Mucosa of stomach (tissue), 1 donor: Measurements from ENCODE around the gene CD8B.

ENCODE experiments used
- H3K27me3 ChIP-seq: one replicate; pipeline ENCODE4 v1.7.0; 2013; ENCODE audit warnings: mild to moderate bottlenecking, low read length; ENCODE audit not compliant: control insufficient read depth, insufficient read depth
- H3K36me3 ChIP-seq: one replicate; pipeline ENCODE4 v1.7.0; 2013; ENCODE audit warnings: low read length; ENCODE audit not compliant: control insufficient read depth, insufficient read depth
- H3K4me1 ChIP-seq: one replicate; pipeline ENCODE4 v1.7.0; 2013; ENCODE audit warnings: mild to moderate bottlenecking, low read length; ENCODE audit not compliant: control insufficient read depth, insufficient read depth
- H3K4me3 ChIP-seq: one replicate; pipeline ENCODE4 v1.7.0; 2013; ENCODE audit warnings: low read length
- H3K9ac ChIP-seq: one replicate; pipeline ENCODE4 v1.7.0; 2013; ENCODE audit warnings: mild to moderate bottlenecking, low read length, moderate library complexity
- H3K9me3 ChIP-seq: one replicate; pipeline ENCODE4 v1.7.0; 2013; ENCODE audit warnings: mild to moderate bottlenecking, low read length, moderate library complexity; ENCODE audit not compliant: control insufficient read depth
- donor health status: Pancreatic carcinoma.

CD8B gene

GRCh38 chr2:86789687-86790133 is 72.0 kb downstream of the CD8B start:
- Histone ChIP-seq H3K4me1 (peaks cover 12% of the 10 kb centered on the region), H3K9me3 (no peaks in the 10 kb centered on the region), H3K4me3 (no peak overlapping the region), H3K36me3 (no peaks in the 10 kb centered on the region), H3K9ac (no peak overlapping the region), H3K27me3 (peaks cover 76% of the 10 kb centered on the region)

- Histone ChIP-seq H3K4me1 (peaks cover 12% of the 10 kb centered on the region), H3K36me3 (no peaks in the 10 kb centered on the region), H3K9ac (no peak overlapping the region), H3K4me3 (no peak overlapping the region), H3K27me3 (peaks cover 71% of the 10 kb centered on the region), H3K9me3 (no peaks in the 10 kb centered on the region)
Measured at GRCh38 chr2:86788881-86789686, 72.6 kb downstream of the CD8B start.

DNA sequence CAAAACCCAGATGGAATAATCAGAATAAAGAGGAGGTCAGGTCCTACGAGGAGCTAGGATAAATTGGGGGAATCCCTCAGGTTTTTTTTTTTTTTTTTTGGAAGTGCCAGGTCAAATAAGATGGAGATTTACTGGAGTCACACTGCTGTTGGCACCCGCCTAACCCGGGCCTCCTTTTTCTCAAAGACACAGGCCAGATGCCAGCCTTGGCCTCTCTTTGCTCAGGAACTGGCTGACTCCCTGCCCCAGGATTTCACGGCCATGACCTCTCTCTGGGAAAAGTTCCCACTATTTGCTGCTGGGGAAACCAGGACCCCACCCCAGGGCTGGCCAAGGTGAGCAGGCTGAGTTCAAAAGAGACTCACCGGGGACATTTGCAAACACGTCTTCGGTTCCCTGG is 73.5 kb downstream of the CD8B start:
- no peaks in the 10 kb centered on the region for H3K9me3 ChIP-seq
- H3K4me3 ChIP-seq: no peak overlapping the region
- no peaks in the 10 kb centered on the region for H3K36me3 ChIP-seq
- H3K27me3 ChIP-seq: peaks cover 62% of the 10 kb centered on the region
- H3K9ac ChIP-seq: no peak overlapping the region
- peaks cover 12% of the 10 kb centered on the region for H3K4me1 ChIP-seq

- Histone ChIP-seq H3K4me3 (no peak overlapping the region), H3K9me3 (no peaks in the 10 kb centered on the region), H3K9ac (no peak overlapping the region), H3K27me3 (peaks cover 58% of the 10 kb centered on the region), H3K4me1 (peaks cover 12% of the 10 kb centered on the region), H3K36me3 (no peaks in the 10 kb centered on the region)
Measured at GRCh38 chr2:86787736-86788135, 74.0 kb downstream of the CD8B start.

DNA sequence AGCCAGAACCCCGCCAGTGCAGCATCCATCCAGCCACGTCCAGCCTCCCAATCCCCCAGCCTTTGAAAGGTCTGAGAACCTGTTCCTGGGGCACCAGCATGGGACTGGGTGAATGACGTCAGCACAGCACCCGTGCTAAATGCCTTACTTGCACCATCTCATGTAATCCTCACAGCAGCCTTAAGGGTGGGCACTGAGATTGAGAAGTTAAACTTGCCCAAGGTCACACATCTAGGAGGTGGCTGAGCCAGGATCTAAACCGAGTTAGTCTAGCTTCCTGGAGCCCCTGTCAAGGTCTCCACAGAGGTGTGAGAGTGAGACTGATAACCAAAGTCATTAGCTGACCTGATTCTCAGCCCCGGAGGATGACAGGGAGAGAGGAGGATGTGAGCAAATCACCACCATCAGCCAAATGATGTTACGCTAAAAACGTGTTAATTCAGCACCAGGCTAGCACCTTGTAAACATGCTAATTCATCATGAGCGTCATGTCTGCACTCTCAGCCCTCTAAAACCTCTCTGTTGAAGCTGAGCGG is 75.6 kb downstream of the CD8B start:
- peaks cover 10% of the 10 kb centered on the region for H3K4me1 ChIP-seq
- H3K4me3 ChIP-seq: no peak overlapping the region
- no peak overlapping the region for H3K9ac ChIP-seq
- H3K27me3 ChIP-seq: peaks cover 43% of the 10 kb centered on the region
- H3K9me3 ChIP-seq: no peaks in the 10 kb centered on the region
- no peaks in the 10 kb centered on the region for H3K36me3 ChIP-seq

DNA sequence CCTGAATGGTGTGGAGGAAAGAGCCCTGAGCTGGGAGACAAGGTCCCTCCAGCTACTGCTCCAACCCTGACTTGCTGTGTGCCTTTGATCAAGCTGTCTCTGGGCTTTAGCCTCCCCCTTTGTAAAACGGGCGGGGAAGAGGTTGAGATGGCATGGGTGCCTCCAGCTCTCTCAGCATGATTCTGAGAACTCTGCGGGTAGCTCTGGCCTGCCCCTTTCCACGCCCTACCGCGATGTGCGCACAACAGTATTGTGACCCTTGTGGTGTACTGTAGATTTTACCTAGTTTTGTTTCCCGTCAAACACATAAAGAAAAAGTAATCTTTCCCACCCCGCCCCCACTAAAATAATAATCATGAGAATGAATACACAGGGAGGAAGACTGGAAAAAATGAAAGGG is 76.2 kb downstream of the CD8B start:
- H3K9me3 ChIP-seq: no peaks in the 10 kb centered on the region
- no peaks in the 10 kb centered on the region for H3K36me3 ChIP-seq
- H3K27me3 ChIP-seq: peaks cover 38% of the 10 kb centered on the region
- no peak overlapping the region for H3K9ac ChIP-seq
- H3K4me3 ChIP-seq: no peak overlapping the region
- H3K4me1 ChIP-seq: peaks cover 6% of the 10 kb centered on the region

DNA sequence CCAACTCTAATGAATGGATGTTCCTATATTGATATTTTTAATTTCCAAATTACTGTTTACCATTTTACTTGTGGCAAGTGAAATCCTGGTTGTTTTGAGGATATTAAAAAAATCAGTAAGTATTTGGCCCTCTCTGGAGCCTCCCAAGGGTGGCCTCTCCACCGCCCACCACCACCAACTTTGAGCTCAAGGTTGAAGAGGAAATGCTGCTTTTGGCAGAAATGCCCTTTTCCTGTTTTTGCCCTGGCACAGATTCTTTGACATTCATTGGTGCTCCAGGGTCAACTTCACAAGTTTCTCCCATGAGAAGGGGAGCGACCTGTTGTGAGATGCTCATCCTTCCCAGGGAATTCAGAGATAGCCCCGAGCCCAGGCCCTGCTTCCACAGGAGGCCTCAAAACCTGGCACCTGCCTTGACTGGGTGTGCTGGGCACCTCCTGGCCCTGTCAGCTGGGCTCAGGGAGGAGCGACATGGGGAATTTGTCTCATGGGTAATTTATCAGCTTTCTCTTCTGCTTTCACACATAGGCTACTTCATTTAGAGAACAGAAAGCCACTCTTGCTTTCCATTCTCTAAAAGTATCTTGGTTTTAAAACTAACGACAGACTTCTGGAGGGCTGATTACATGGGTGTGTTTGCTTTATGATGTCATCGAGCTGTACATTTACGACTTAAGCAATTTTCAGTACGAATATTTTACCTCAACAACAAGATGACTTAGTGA is 77.9 kb downstream of the CD8B start:
- H3K9ac ChIP-seq: no peak overlapping the region
- no peaks in the 10 kb centered on the region for H3K4me1 ChIP-seq
- no peaks in the 10 kb centered on the region for H3K9me3 ChIP-seq
- no peak overlapping the region for H3K4me3 ChIP-seq
- H3K36me3 ChIP-seq: no peaks in the 10 kb centered on the region
- H3K27me3 ChIP-seq: peaks cover 22% of the 10 kb centered on the region

DNA sequence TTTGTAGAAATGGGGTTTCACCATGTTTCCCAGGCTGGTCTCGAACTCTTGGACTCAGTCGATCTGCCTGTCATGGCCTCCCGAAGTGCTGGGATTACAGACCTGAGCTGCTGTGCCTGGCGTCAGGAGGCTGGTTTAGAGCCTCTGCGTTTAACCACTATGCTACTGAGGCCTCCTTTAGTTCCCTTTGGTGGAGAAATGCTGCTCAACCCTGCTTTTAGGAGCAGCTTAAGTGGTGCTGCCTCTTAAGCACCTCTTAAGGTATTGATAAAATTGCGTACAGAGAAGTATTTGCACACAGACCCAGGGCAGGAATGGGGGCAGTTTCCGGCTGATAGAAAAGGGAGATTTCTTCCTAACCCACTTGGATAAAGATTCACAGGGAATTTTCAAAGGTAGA is 78.9 kb downstream of the CD8B start:
- H3K36me3 ChIP-seq: no peaks in the 10 kb centered on the region
- no peak overlapping the region for H3K9ac ChIP-seq
- H3K4me3 ChIP-seq: no peak overlapping the region
- H3K9me3 ChIP-seq: no peaks in the 10 kb centered on the region
- H3K27me3 ChIP-seq: peaks cover 12% of the 10 kb centered on the region
- no peaks in the 10 kb centered on the region for H3K4me1 ChIP-seq

- Histone ChIP-seq H3K27me3 (peaks cover 5% of the 10 kb centered on the region), H3K4me1 (no peaks in the 10 kb centered on the region), H3K9me3 (no peaks in the 10 kb centered on the region), H3K9ac (no peak overlapping the region), H3K36me3 (no peaks in the 10 kb centered on the region), H3K4me3 (no peak overlapping the region)
Measured at GRCh38 chr2:86781363-86781762, 80.3 kb downstream of the CD8B start.

DNA sequence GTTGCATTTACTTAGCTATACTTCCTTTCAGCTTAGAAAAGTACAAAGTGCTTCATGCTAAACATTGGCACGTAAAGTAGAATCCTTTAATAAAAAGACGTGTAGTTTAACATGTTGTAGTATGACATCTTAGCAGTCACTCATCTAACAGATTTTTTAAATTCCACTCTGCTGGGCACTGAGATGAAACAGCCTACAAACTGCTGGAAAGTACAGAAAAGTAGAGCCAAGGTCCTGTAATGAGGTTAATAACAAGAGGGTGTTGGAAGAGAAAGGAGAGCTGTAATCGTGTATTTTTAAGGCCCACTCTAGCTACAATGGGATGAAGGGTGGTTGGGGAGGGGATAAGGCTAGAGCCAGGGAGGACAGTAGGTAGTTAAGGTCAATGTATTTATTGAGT is 81.7 kb downstream of the CD8B start:
- Histone ChIP-seq H3K27me3 (no peaks in the 10 kb centered on the region), H3K4me1 (no peaks in the 10 kb centered on the region), H3K36me3 (no peaks in the 10 kb centered on the region), H3K9me3 (no peaks in the 10 kb centered on the region), H3K4me3 (no peak overlapping the region), H3K9ac (no peak overlapping the region)

GRCh38 chr2:86778957-86779356 is 82.7 kb downstream of the CD8B start:
- Histone ChIP-seq H3K4me3 (no peak overlapping the region), H3K9me3 (no peaks in the 10 kb centered on the region), H3K9ac (no peak overlapping the region), H3K36me3 (no peaks in the 10 kb centered on the region), H3K4me1 (no peaks in the 10 kb centered on the region), H3K27me3 (no peaks in the 10 kb centered on the region)

DNA sequence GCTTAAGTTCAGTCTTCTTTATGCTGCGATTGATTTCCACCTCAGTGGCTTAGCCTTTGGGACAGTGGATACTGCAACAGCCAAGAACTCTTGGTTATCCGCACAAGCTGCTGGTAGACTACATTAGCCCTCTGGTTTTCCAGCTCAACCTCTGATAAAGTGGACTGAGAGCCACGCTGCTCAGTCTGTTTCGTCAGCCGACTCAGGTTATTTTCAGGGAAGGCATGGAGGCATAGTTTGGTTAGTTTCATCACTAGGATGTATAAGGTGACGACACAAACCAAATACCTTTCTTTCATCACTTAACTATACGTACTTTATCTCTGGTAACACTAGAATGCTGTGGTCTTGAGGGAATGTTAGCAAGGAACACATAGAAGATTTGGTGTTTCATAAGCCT is 85.2 kb downstream of the CD8B start:
- no peaks in the 10 kb centered on the region for H3K36me3 ChIP-seq
- no peaks in the 10 kb centered on the region for H3K4me1 ChIP-seq
- no peak overlapping the region for H3K9ac ChIP-seq

More for the DNA sequence above, 85.2 kb downstream of the CD8B start:
- Histone ChIP-seq H3K9me3 (no peaks in the 10 kb centered on the region), H3K4me3 (no peak overlapping the region), H3K27me3 (no peaks in the 10 kb centered on the region)
